Measurements from ENCODE around the gene OR4D11.
"Not testable (repeated sequence)": the region's sequence is repeated elsewhere in the genome, so short reads cannot be mapped to it uniquely, and the experiment has no call there.

OR4D11 gene

GRCh38 chr11:59511675-59512074 is 8.3 kb downstream of the OR4D11 start:
- Histone ChIP-seq H3K4me3 (ENCODE audit: low read depth in 1 of 2, low read length in 1 of 2) (no peak overlapping the region), H3K27ac (peak overlapping the region; percentile 57), H3K4me1 (ENCODE audit: control insufficient read depth in 1 of 2, insufficient read depth in 1 of 2, low read depth in 1 of 2, low read length in 1 of 2) (peaks cover 13 to 18% of the 10 kb centered on the region in 2 experiments), H3K36me3 (no peaks in the 10 kb centered on the region), H3K27me3 (no peaks in the 10 kb centered on the region), H3K9me3 (no peaks in the 10 kb centered on the region)
- TF ChIP-seq CTCF (IDR thresholded peaks at IDR 0.05) = no peak

- H3K27ac ChIP-seq; H3K36me3 ChIP-seq; H3K4me3 ChIP-seq (ENCODE audit: low read depth in 1 of 2, low read length in 1 of 2); H3K27me3 ChIP-seq; H3K9me3 ChIP-seq; H3K4me1 ChIP-seq (ENCODE audit: control insufficient read depth in 1 of 2, insufficient read depth in 1 of 2, low read depth in 1 of 2, low read length in 1 of 2): not testable (repeated sequence)
Measured at GRCh38 chr11:59520139-59520538, 16.8 kb downstream of the OR4D11 start.

- TF ChIP-seq CTCF (IDR thresholded peaks at IDR 0.05) = no peak
- Histone ChIP-seq H3K4me1 (ENCODE audit: control insufficient read depth in 1 of 2, insufficient read depth in 1 of 2, low read depth in 1 of 2, low read length in 1 of 2) (no peaks in the 10 kb centered on the region), H3K9me3 (no peaks in the 10 kb centered on the region)
Measured at GRCh38 chr11:59520741-59521140, 17.4 kb downstream of the OR4D11 start.

GRCh38 chr11:59523541-59523940 is 20.2 kb downstream of the OR4D11 start:
- H3K4me3 ChIP-seq (ENCODE audit: low read depth in 1 of 2, low read length in 1 of 2) = no peak overlapping the region
- H3K27me3 ChIP-seq = no peaks in the 10 kb centered on the region
- no peaks in the 10 kb centered on the region for H3K4me1 ChIP-seq (ENCODE audit: control insufficient read depth in 1 of 2, insufficient read depth in 1 of 2, low read depth in 1 of 2, low read length in 1 of 2)
- no peaks in the 10 kb centered on the region for H3K36me3 ChIP-seq
- H3K27ac ChIP-seq = no peak overlapping the region
- no peaks in the 10 kb centered on the region for H3K9me3 ChIP-seq
- no peak for TF ChIP-seq CTCF (IDR thresholded peaks at IDR 0.05)

More at GRCh38 chr11:59520741-59521140, 17.4 kb downstream of the OR4D11 start:
- Histone ChIP-seq H3K27ac (no peak overlapping the region), H3K27me3 (no peaks in the 10 kb centered on the region), H3K36me3 (no peaks in the 10 kb centered on the region), H3K4me3 (ENCODE audit: low read depth in 1 of 2, low read length in 1 of 2) (no peak overlapping the region)

GRCh38 chr11:59528711-59529110 is 25.3 kb downstream of the OR4D11 start:
- H3K4me3 ChIP-seq (ENCODE audit: low read depth in 1 of 2, low read length in 1 of 2) = no peak overlapping the region
- H3K36me3 ChIP-seq = no peaks in the 10 kb centered on the region
- TF ChIP-seq CTCF (IDR thresholded peaks at IDR 0.05) = no peak
- H3K27me3 ChIP-seq = no peaks in the 10 kb centered on the region
- no peaks in the 10 kb centered on the region for H3K4me1 ChIP-seq (ENCODE audit: control insufficient read depth in 1 of 2, insufficient read depth in 1 of 2, low read depth in 1 of 2, low read length in 1 of 2)
- no peak overlapping the region for H3K27ac ChIP-seq
- H3K9me3 ChIP-seq = no peaks in the 10 kb centered on the region

GRCh38 chr11:59532620-59533019 is 29.2 kb downstream of the OR4D11 start:
- H3K9me3 ChIP-seq = no peaks in the 10 kb centered on the region
- H3K27me3 ChIP-seq = no peaks in the 10 kb centered on the region
- no peak overlapping the region for H3K4me3 ChIP-seq (ENCODE audit: low read depth in 1 of 2, low read length in 1 of 2)
- H3K27ac ChIP-seq = no peak overlapping the region
- no peak for TF ChIP-seq CTCF (IDR thresholded peaks at IDR 0.05)
- H3K36me3 ChIP-seq = no peaks in the 10 kb centered on the region
- peaks cover 8 to 10% of the 10 kb centered on the region in 2 experiments for H3K4me1 ChIP-seq (ENCODE audit: control insufficient read depth in 1 of 2, insufficient read depth in 1 of 2, low read depth in 1 of 2, low read length in 1 of 2)
